Activated naive CD4-positive, alpha-beta T cell treated with anti-CD3 and anti-CD28 coated beads, Interleukin-2, amount 10 ng/mL, durations not matched to agents 5 hours and 36 hours (primary cell): ENCODE data around the gene PRSS21. TPM values are rescaled to one million over a fixed set of nuclear protein-coding genes. Genes with fewer than 3 reads are reported as not detected.

ENCODE experiments used
- total RNA-seq, 2 experiments: library from RNA; stranded (reverse); gene quantifications; one replicate each; pipeline ENCODE4 v1.2.3, GENCODE V29; 2021

PRSS21 gene, protein sequence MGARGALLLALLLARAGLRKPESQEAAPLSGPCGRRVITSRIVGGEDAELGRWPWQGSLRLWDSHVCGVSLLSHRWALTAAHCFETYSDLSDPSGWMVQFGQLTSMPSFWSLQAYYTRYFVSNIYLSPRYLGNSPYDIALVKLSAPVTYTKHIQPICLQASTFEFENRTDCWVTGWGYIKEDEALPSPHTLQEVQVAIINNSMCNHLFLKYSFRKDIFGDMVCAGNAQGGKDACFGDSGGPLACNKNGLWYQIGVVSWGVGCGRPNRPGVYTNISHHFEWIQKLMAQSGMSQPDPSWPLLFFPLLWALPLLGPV
- 1 to 10 TPM; 1.7 to 1.8 TPM for total RNA-seq

DNA sequence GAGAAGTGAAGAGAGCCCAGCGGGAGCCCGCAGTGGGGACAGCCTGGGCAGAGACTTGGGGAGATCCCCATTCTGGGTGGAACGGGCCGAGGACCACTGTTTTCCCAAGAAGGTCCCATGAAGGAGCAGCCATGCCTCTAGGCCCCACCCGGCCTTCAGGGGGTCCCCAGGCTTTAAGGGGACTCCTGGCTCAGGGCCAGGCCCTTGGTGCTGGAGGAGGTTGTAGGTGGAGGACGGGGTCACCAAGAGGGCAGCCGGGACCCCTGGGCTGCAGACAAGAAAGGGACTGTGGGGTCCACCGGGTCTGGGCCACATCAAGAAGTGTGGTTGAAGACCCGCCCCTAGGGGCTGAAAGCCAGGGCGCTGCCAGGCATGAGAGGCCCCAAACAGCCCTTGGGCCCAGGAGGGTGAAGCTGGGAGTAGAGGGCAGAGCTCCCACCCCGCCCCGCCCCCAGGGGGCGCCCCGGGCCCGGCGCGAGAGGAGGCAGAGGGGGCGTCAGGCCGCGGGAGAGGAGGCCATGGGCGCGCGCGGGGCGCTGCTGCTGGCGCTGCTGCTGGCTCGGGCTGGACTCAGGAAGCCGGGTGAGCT is at the start of gene PRSS21:
Gene PRSS21 (plus strand): TSS at position 487 of the 589 bp plus-strand sequence. CDS start 32 bp downstream, at position 519.

DNA sequence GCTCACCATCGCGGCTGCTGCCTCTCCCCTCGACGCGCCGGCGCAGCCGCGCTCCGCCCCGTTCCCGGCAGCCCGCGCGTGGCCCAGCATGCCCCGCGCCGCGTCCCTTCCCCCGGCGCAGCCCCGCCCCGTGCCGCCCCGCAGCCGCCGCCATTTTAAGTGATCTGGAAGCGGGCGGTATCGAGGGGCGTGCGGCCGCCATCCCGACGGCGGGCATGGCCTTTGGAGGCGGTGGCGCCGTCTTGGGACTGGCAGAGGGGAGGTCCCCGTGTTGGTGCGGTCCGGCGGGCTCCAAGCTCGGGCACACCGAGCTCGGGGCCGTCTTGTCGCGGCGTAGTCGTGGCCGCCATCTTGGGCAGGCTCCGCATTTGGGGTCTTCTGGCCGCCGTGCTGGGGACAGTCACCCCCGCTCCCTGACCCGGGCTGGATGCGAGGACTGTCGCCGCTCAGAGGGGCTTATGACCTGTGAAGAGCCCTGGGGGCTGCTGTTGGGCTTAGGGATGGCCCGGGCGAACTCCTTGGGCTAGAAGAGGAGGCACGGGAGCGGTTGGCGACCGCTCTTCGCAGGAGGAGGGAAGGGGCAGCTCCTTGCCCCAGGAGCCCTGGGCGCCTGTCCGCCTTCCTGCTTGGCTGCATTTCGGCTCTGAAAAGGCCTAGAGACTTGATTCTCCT is 39.7 kb upstream of the PRSS21 start, which contains the start of gene ELOB:
Gene ELOB (minus strand): TSS at position 50 of the 672 bp plus-strand sequence. CDS start 41 bp downstream, at position 9.

DNA sequence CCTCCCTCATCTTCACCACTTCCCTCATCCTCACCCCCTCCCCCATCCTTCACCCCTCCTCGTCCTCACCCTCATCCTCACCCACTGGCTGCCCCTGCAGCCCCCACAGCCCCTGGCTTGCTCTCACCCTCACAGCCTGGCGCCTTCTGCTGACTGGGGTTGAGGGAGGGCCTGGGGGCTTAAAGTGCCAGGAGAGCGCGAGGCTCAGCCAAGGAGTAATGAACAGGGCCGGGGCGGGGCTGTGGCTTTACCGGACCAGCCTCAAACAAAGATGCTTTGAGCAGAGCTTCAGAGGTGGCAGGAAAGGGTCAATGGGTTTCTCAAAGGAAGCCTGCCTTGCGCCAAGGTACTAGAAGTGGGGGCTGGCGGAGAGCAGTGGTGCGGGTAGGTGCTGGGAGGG is 29.6 kb upstream of the PRSS21 start, which contains the start of gene PRSS33:
Gene PRSS33 (minus strand): TSS at position 155 of the 400 bp plus-strand sequence. CDS start 1,013 bp downstream, outside the sequence.

DNA sequence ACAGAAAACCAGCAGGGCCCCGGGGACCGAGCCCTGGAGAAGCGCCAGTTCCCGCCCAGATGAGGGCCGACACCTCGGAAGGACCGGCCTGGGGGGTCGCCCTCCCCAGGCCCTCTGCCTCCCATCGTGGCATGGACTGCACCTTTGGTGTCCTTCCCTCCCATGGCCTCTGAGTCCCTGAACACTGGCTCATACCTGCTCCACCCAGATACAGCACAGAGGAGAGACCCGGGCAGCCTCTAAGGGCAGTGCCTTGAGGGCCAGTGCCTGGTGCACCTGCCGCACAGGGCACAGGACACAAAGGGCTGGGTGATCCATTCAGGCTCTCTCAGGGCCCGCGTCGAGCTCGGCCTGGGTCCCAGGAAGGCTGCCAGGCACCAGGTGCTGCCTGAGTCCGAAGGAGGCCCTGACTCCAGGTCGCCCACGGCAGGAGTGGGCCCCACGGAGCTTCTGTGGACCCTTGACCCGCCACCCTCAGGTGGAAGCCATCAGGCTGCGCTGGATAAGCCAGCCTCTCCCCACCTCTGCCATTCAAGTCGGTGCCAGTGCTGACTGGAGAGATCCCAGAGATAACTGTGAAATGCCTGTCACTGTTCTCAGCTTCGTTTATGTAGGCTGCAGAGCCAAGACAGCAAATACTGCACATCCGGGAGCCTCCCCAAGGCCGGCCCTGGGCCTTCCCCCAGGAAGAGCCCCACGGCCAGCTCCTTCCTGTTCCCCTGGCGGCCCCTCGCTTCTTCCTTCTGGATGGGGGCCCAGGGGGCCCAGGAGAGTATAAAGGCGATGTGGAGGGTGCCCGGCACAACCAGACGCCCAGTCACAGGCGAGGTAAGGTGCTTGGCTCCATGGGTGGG is 12.7 kb downstream of the PRSS21 start, which contains the start of gene ZG16B:
Gene ZG16B (plus strand): TSS at position 803 of the 854 bp plus-strand sequence. CDS start 139 bp downstream, outside the sequence.

DNA sequence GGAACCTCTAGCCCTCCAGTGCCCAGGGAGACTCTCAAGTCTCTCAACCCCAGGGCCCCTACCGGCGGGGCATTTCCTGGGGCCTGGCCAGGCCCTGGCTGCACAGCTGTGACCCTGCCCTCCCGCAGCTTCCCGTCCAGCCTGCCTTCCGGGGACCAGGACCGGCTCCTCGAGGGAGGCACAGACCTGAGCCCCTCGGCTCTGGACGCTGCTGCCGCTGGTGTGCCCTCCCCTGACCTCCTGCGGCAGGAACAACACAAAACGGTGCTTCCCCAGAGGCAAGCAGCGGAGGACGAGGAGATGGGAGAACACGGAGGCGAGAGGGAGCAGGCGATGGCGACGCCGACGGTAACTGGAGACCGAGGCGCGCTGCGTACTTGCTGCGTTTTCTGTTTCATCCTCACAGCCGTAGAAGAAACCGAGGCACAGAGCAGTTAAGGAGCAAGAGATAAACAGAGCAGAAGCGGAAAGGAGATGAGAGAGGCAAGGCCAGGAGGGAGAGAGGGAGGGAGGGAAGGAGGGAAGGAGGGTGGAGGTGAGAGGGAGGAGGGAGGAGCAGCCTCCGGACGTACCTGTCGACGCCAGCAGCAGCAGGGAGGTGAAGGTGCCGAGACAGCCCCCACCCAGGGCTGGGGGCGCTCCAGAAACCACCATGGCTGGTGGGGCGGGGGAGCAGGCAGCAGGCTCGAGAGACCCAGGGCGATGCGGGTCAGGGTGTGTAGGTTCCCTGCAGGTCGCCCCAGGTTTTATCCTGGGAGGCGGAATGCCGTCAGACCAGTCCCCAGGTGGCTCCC is 40.6 kb downstream of the PRSS21 start, which contains the start of gene PRSS22:
Gene PRSS22 (minus strand): TSS at position 720 of the 794 bp plus-strand sequence. CDS start 66 bp downstream, at position 654.

Other genes starting within 250 kb of the PRSS21 start
- 10 to 100 TPM; 28.5 to 30.3 TPM for gene KCTD5, start 134.7 kb upstream of the PRSS21 start, total RNA-seq
- gene PRSS27, start 97.0 kb upstream of the PRSS21 start, total RNA-seq: 1 to 10 TPM; 1.3 to 1.4 TPM
- gene SRRM2, start 64.6 kb upstream of the PRSS21 start, total RNA-seq: 100 to 1,000 TPM; 565 to 586 TPM
- 100 to 1,000 TPM; 113 to 116 TPM for gene ELOB, start 40.0 kb upstream of the PRSS21 start, total RNA-seq
- not detected for gene PRSS33, start 29.7 kb upstream of the PRSS21 start, total RNA-seq
- not detected for gene PRSS41, start 18.8 kb upstream of the PRSS21 start, total RNA-seq
- 1 to 10 TPM; 1.4 to 1.6 TPM for gene ZG16B, start 13.1 kb downstream of the PRSS21 start, total RNA-seq
- not detected for gene PRSS22, start 40.9 kb downstream of the PRSS21 start, total RNA-seq
- gene FLYWCH2, start 66.0 kb downstream of the PRSS21 start, total RNA-seq: 10 to 100 TPM; 21.2 to 22.4 TPM
- gene FLYWCH1, start 94.7 kb downstream of the PRSS21 start, total RNA-seq: 10 to 100 TPM; 50.6 to 52.3 TPM
- not detected for gene KREMEN2, start 147.0 kb downstream of the PRSS21 start, total RNA-seq
- gene PAQR4, start 152.1 kb downstream of the PRSS21 start, total RNA-seq: 10 to 100 TPM; 36.0 to 37.0 TPM
- 10 to 100 TPM; 89.1 to 99.3 TPM for gene PKMYT1, start 163.2 kb downstream of the PRSS21 start, total RNA-seq
- under 1 TPM; 0.29 to 0.30 TPM for gene CLDN9, start 195.7 kb downstream of the PRSS21 start, total RNA-seq
- not detected for gene CLDN6, start 200.9 kb downstream of the PRSS21 start, total RNA-seq
- gene TNFRSF12A, start 203.1 kb downstream of the PRSS21 start, total RNA-seq: 1 to 10 TPM; 2.9 to 3.8 TPM
- gene HCFC1R1, start 206.7 kb downstream of the PRSS21 start, total RNA-seq: 10 to 100 TPM; 37.2 to 39.1 TPM
- 10 to 100 TPM; 49.4 to 52.3 TPM for gene THOC6, start 206.8 kb downstream of the PRSS21 start, total RNA-seq
- 1 to 10 TPM; 1.1 to 1.2 TPM for gene BICDL2, start 219.7 kb downstream of the PRSS21 start, total RNA-seq
- 10 to 100 TPM; 34.8 to 35.5 TPM for gene MMP25, start 229.3 kb downstream of the PRSS21 start, total RNA-seq
- gene IL32, start 248.4 kb downstream of the PRSS21 start, total RNA-seq: 1,000 to 10,000 TPM; 2,121 to 2,176 TPM